Mesangial cell (primary cell): ENCODE measurements around the gene TRIML2. TPM values are rescaled to one million over a fixed set of nuclear protein-coding genes. Genes with fewer than 3 reads are reported as not detected.

ENCODE experiments used
- total RNA-seq: library from RNA; depleted of rRNA; stranded (reverse); fragments of >200 nt; gene quantifications from 2 replicates; pipeline ENCODE4 v1.2.3, GENCODE V29; 2015

Gene TRIML2, protein sequence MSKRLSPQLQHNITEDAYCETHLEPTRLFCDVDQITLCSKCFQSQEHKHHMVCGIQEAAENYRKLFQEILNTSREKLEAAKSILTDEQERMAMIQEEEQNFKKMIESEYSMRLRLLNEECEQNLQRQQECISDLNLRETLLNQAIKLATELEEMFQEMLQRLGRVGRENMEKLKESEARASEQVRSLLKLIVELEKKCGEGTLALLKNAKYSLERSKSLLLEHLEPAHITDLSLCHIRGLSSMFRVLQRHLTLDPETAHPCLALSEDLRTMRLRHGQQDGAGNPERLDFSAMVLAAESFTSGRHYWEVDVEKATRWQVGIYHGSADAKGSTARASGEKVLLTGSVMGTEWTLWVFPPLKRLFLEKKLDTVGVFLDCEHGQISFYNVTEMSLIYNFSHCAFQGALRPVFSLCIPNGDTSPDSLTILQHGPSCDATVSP
- total RNA-seq: not detected in 2 replicates

DNA sequence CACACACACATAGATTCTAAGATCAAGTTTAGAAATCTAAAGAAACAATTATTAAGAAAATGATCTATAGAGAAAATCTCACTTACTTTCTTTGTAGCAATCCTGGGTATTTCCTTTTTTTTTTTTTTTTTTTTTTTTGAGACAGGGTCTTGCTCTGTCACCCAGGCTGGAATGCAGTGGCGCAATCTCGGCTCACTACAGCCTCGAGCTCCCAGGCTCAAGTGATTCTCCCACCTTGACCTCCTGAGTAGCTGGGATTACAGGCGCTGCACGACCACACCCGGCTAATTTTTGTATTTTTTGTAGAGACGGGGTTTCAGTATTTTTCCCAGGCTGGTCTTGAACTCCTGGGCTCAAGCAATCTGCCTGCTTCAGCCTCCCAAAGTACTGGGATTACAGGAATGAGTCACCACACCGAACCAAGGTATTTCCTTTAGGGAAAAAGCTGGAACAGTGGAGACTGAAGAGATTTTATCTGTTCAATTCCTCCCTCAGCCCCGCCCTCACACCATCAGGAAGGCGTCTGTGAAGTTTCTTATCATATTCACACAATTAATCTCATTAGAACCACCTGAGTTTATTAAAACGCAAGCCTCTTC lies at the start of gene TRIML2:
TRIML2 (minus strand) TSS at position 447 of the 599 bp plus-strand sequence. CDS start 4,235 bp downstream, outside the sequence.

DNA sequence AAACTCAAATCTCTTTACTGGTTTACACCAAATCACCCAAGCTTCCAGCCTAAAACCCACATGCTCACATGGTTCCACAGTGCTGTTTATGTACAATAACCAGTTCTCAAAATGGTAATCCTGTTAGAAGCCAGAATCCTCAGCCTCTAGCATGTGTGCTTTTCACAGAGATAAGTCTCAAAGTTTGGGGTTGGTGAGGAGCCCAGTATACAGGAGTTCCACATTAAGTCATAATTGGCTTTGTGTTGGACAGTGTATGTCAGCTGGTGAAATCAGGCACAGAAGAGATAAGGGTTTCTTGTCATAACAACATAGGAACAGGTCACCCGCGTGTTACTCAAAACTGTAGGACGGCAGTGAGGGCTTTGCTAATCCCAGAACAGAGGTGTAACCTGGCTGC lies 29.7 kb upstream of the TRIML2 start, which contains the start of gene TRIML1:
TRIML1 (plus strand) TSS at position 301 of the 400 bp plus-strand sequence. CDS start 118 bp downstream, outside the sequence.

Other genes with a start within 250 kb of the TRIML2 start
- gene ZFP42, start 113.8 kb downstream of the TRIML2 start, total RNA-seq: 6.5 and 9.9 TPM in 2 replicates
- gene TRIML1, start 29.8 kb upstream of the TRIML2 start, total RNA-seq: not detected in 2 replicates